SK-N-SH treated with all-trans-retinoic acid at 6 μM for 48 hours (cell line): Measurements from ENCODE around the gene RGMB.

Source experiments
- RARB ChIP-seq: fragments of 250-450 bp; sonication (Bioruptor Pico); IDR thresholded peaks from 2 replicates; pipeline ENCODE4 v1.8.0; 2021; ENCODE audit warnings: mild to moderate bottlenecking, moderate library complexity
- TF ChIP-seq, protein P1 (sequence below): fragments of 250-450 bp; sonication (Bioruptor Pico); IDR thresholded peaks from 2 replicates; pipeline ENCODE4 v1.5.0; 2020; ENCODE audit warnings: mild to moderate bottlenecking, moderate library complexity

DNA sequence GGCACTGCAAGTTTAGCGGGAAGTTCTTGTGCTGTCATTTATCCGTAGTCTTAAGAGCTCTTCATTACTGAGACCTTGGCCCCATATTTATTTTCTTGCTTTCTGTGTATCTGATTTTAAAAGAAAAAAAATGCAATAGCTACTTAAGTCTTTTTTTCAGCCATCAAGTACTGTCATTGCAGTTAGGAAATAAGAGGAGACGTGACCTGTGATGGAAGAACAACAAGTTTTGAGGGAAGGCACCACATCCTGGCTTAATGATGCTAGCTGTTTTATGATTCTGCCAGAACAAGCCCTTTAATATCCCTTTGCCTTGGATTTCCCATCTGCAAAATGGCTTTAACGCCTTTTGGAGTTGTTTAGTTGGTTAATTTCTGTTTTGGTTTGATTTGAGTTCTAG lies 3.8 kb downstream of the RGMB start:
- TF ChIP-seq RARB (CRISPR knock-in tag) = no peak
- TF ChIP-seq, protein P1, sequence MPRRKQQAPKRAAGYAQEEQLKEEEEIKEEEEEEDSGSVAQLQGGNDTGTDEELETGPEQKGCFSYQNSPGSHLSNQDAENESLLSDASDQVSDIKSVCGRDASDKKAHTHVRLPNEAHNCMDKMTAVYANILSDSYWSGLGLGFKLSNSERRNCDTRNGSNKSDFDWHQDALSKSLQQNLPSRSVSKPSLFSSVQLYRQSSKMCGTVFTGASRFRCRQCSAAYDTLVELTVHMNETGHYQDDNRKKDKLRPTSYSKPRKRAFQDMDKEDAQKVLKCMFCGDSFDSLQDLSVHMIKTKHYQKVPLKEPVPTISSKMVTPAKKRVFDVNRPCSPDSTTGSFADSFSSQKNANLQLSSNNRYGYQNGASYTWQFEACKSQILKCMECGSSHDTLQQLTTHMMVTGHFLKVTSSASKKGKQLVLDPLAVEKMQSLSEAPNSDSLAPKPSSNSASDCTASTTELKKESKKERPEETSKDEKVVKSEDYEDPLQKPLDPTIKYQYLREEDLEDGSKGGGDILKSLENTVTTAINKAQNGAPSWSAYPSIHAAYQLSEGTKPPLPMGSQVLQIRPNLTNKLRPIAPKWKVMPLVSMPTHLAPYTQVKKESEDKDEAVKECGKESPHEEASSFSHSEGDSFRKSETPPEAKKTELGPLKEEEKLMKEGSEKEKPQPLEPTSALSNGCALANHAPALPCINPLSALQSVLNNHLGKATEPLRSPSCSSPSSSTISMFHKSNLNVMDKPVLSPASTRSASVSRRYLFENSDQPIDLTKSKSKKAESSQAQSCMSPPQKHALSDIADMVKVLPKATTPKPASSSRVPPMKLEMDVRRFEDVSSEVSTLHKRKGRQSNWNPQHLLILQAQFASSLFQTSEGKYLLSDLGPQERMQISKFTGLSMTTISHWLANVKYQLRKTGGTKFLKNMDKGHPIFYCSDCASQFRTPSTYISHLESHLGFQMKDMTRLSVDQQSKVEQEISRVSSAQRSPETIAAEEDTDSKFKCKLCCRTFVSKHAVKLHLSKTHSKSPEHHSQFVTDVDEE = no peak
